Adipocyte (in vitro differentiated cells): Measurements from ENCODE around the gene CD177.
A peak's percentile ranks its signal among the peaks of the same experiment; 100 is the strongest.

Source experiments
- DNase-seq: peaks from one replicate; pipeline ENCODE4 v3.0.0-alpha.2; 2015; ENCODE audit warnings: low read depth
- H3K27me3 ChIP-seq: replicated peaks from 2 replicates; pipeline ENCODE4 v1.7.0; 2013; ENCODE audit warnings: mild to moderate bottlenecking, low read length, moderate library complexity; ENCODE audit not compliant: control insufficient read depth, insufficient read depth
- H3K36me3 ChIP-seq: 2 replicates; pipeline ENCODE4 v1.7.0; 2013; ENCODE audit warnings: low read length, mild to moderate bottlenecking, moderate library complexity; ENCODE audit not compliant: control insufficient read depth, insufficient read depth, severe bottlenecking
- H3K4me1 ChIP-seq: 2 replicates; pipeline ENCODE4 v1.7.0; 2013; ENCODE audit warnings: mild to moderate bottlenecking, low read length, moderate library complexity; ENCODE audit not compliant: control insufficient read depth, insufficient read depth
- H3K4me3 ChIP-seq: 2 replicates; pipeline ENCODE4 v1.7.0; 2013; ENCODE audit warnings: mild to moderate bottlenecking, low read length, moderate library complexity
- H3K9ac ChIP-seq: 2 replicates; pipeline ENCODE4 v1.7.0; 2013; ENCODE audit warnings: mild to moderate bottlenecking, low read length, moderate library complexity
- H3K9me3 ChIP-seq: 2 replicates; pipeline ENCODE4 v1.7.0; 2013; ENCODE audit warnings: mild to moderate bottlenecking, low read length, moderate library complexity; ENCODE audit not compliant: control insufficient read depth

CD177 gene

GRCh38 chr19:43353606-43354304 lies at the start of gene CD177:
Gene CD177, plus strand, starts transcription at chr19:43353686. Its CDS starts 29 bp downstream, at chr19:43353715.
- no peak within 1 kb of the TSS for H3K9ac ChIP-seq
- H3K4me1 ChIP-seq: no peaks in the 10 kb centered on the region
- DNase-seq: no peak
- H3K36me3 ChIP-seq: no peaks in the 10 kb centered on the region
- H3K9me3 ChIP-seq: peaks cover 3% of the 10 kb centered on the region
- H3K27me3 ChIP-seq: peaks cover 4% of the 10 kb centered on the region
- H3K4me3 ChIP-seq: no peak within 1 kb of the TSS

- no peak overlapping the region for H3K9ac ChIP-seq
- DNase-seq: no peak
- peaks cover 5% of the 10 kb centered on the region for H3K9me3 ChIP-seq
- H3K4me3 ChIP-seq: no peak overlapping the region
- H3K27me3 ChIP-seq: no peaks in the 10 kb centered on the region
- H3K36me3 ChIP-seq: no peaks in the 10 kb centered on the region
- no peaks in the 10 kb centered on the region for H3K4me1 ChIP-seq
These were observed 47.8 kb upstream of the CD177 start for GRCh38 chr19:43305642-43306041.

GRCh38 chr19:43306097-43306496 lies 47.4 kb upstream of the CD177 start:
- no peaks in the 10 kb centered on the region for H3K36me3 ChIP-seq
- H3K27me3 ChIP-seq: no peaks in the 10 kb centered on the region
- DNase-seq: peak; percentile 1
- H3K9ac ChIP-seq: no peak overlapping the region
- H3K9me3 ChIP-seq: peaks cover 5% of the 10 kb centered on the region
- no peaks in the 10 kb centered on the region for H3K4me1 ChIP-seq
- H3K4me3 ChIP-seq: no peak overlapping the region

- Histone ChIP-seq H3K27me3 (no peaks in the 10 kb centered on the region), H3K36me3 (no peaks in the 10 kb centered on the region), H3K9me3 (peaks cover 5% of the 10 kb centered on the region), H3K4me1 (no peaks in the 10 kb centered on the region), H3K9ac (no peak overlapping the region), H3K4me3 (no peak overlapping the region)
- DNase-seq: no peak
These were observed 45.2 kb upstream of the CD177 start for GRCh38 chr19:43308244-43308815.

- H3K27me3 ChIP-seq: no peaks in the 10 kb centered on the region
- H3K36me3 ChIP-seq: no peaks in the 10 kb centered on the region
- H3K9me3 ChIP-seq: peaks cover 5% of the 10 kb centered on the region
- no peak overlapping the region for H3K4me3 ChIP-seq
- no peak for DNase-seq
- no peak overlapping the region for H3K9ac ChIP-seq
- no peaks in the 10 kb centered on the region for H3K4me1 ChIP-seq
These were observed 44.0 kb upstream of the CD177 start for GRCh38 chr19:43309466-43309865.

GRCh38 chr19:43310221-43310620 lies 43.3 kb upstream of the CD177 start:
- H3K27me3 ChIP-seq: no peaks in the 10 kb centered on the region

GRCh38 chr19:43311256-43311655 lies 42.2 kb upstream of the CD177 start:
- no peaks in the 10 kb centered on the region for H3K4me1 ChIP-seq
- no peak overlapping the region for H3K4me3 ChIP-seq

More at GRCh38 chr19:43310221-43310620, 43.3 kb upstream of the CD177 start:
- Histone ChIP-seq H3K4me1 (no peaks in the 10 kb centered on the region), H3K4me3 (no peak overlapping the region), H3K9ac (no peak overlapping the region), H3K36me3 (no peaks in the 10 kb centered on the region), H3K9me3 (peaks cover 5% of the 10 kb centered on the region)
- DNase-seq: no peak

GRCh38 chr19:43311706-43312105 lies 41.8 kb upstream of the CD177 start:
- H3K4me1 ChIP-seq: no peaks in the 10 kb centered on the region
- no peaks in the 10 kb centered on the region for H3K27me3 ChIP-seq
- no peaks in the 10 kb centered on the region for H3K36me3 ChIP-seq
- no peak for DNase-seq
- H3K9ac ChIP-seq: no peak overlapping the region
- peaks cover 5% of the 10 kb centered on the region for H3K9me3 ChIP-seq
- no peak overlapping the region for H3K4me3 ChIP-seq

More at GRCh38 chr19:43311256-43311655, 42.2 kb upstream of the CD177 start:
- Histone ChIP-seq H3K9ac (no peak overlapping the region), H3K27me3 (no peaks in the 10 kb centered on the region), H3K9me3 (peaks cover 5% of the 10 kb centered on the region), H3K36me3 (no peaks in the 10 kb centered on the region)
- DNase-seq: no peak

GRCh38 chr19:43313711-43314495 lies 39.6 kb upstream of the CD177 start:
- Histone ChIP-seq H3K9me3 (no peaks in the 10 kb centered on the region), H3K36me3 (no peaks in the 10 kb centered on the region), H3K4me3 (no peak overlapping the region), H3K27me3 (no peaks in the 10 kb centered on the region), H3K4me1 (no peaks in the 10 kb centered on the region), H3K9ac (no peak overlapping the region)
- DNase-seq: no peak

GRCh38 chr19:43315851-43316250 lies 37.6 kb upstream of the CD177 start:
- H3K36me3 ChIP-seq: no peaks in the 10 kb centered on the region
- H3K27me3 ChIP-seq: no peaks in the 10 kb centered on the region
- no peak overlapping the region for H3K9ac ChIP-seq
- H3K4me3 ChIP-seq: no peak overlapping the region
- H3K4me1 ChIP-seq: no peaks in the 10 kb centered on the region
- no peak for DNase-seq
- H3K9me3 ChIP-seq: no peaks in the 10 kb centered on the region

- DNase-seq: peak; percentile 16
These were observed 36.7 kb upstream of the CD177 start for GRCh38 chr19:43316591-43317319.

More at GRCh38 chr19:43316591-43317319, 36.7 kb upstream of the CD177 start:
- no peak overlapping the region for H3K4me3 ChIP-seq
- no peaks in the 10 kb centered on the region for H3K36me3 ChIP-seq
- no peak overlapping the region for H3K9ac ChIP-seq
- no peaks in the 10 kb centered on the region for H3K4me1 ChIP-seq
- H3K27me3 ChIP-seq: peaks cover 4% of the 10 kb centered on the region
- no peaks in the 10 kb centered on the region for H3K9me3 ChIP-seq
